HepG2 (cell line): ENCODE measurements around the gene SF3B6. TPM values are rescaled to one million over a fixed set of nuclear protein-coding genes. Genes with fewer than 3 reads are reported as not detected.

Experiments
- BHLHE40 ChIP-seq: IDR thresholded peaks from 2 replicates; pipeline ENCODE4 v1.6.1; 2011; ENCODE audit warnings: low read length, improper control_type of control experiment
- CBFB ChIP-seq: sonication (generic); formaldehyde crosslinking; IDR thresholded peaks from 2 replicates; pipeline ENCODE4 v1.4.0; 2020; ENCODE audit warnings: missing genetic modification reagents
- CHD2 ChIP-seq: IDR thresholded peaks from 2 replicates; pipeline ENCODE4 v1.6.1; 2011; ENCODE audit warnings: low read depth, low read length, improper control_type of control experiment
- FOXA3 ChIP-seq: IDR thresholded peaks from 2 replicates; pipeline ENCODE4 v1.6.1; 2016; ENCODE audit warnings: missing genetic modification reagents, missing compliant biosample characterization
- GFI1 ChIP-seq: sonication (generic); formaldehyde crosslinking; IDR thresholded peaks from 2 replicates; pipeline ENCODE4 v1.5.0; 2020; ENCODE audit warnings: missing genetic modification reagents, mild to moderate bottlenecking, borderline replicate concordance
- HNRNPUL1 ChIP-seq: fragments of 200-400 bp; formaldehyde crosslinking; IDR thresholded peaks from 2 replicates; pipeline ENCODE4 v1.6.1; 2017; ENCODE audit warnings: low read depth, mild to moderate bottlenecking, low read length, moderate library complexity
- POLR2G ChIP-seq: fragments of 200-400 bp; formaldehyde crosslinking; IDR thresholded peaks from 2 replicates; pipeline ENCODE4 v1.6.1; 2018; ENCODE audit warnings: mild to moderate bottlenecking, low read depth, low read length, moderate library complexity
- PRMT3 ChIP-seq: sonication (generic); formaldehyde crosslinking; IDR thresholded peaks from 2 replicates; pipeline ENCODE4 v1.8.1; 2022; ENCODE audit warnings: low read depth, mild to moderate bottlenecking, moderate library complexity, missing genetic modification reagents, borderline replicate concordance
- RAD21 ChIP-seq: fragments of 450-650 bp; formaldehyde crosslinking; IDR thresholded peaks from 2 replicates; pipeline ENCODE4 v1.5.0; 2020; ENCODE audit warnings: mild to moderate bottlenecking
- YY1 ChIP-seq: IDR thresholded peaks from 2 replicates; pipeline ENCODE4 v1.6.1; 2011; ENCODE audit warnings: low read length, low read depth, moderate library complexity, mild to moderate bottlenecking; ENCODE audit not compliant: insufficient read depth, insufficient replicate concordance
- ZFP36L1 ChIP-seq: sonication (generic); formaldehyde crosslinking; IDR thresholded peaks from 2 replicates; pipeline ENCODE4 v1.8.0; 2022; ENCODE audit warnings: mild to moderate bottlenecking, missing genetic modification reagents, moderate library complexity
- ZNF124 ChIP-seq: sonication (generic); formaldehyde crosslinking; IDR thresholded peaks from 2 replicates; pipeline ENCODE4 v1.4.0; 2020; ENCODE audit warnings: missing genetic modification reagents
- ZNF362 ChIP-seq: sonication (generic); formaldehyde crosslinking; IDR thresholded peaks from 2 replicates; pipeline ENCODE4 v1.4.0; 2020; ENCODE audit warnings: missing genetic modification reagents, mild to moderate bottlenecking, borderline replicate concordance
- ZNF749 ChIP-seq: sonication (generic); formaldehyde crosslinking; IDR thresholded peaks from 2 replicates; pipeline ENCODE4 v1.8.0; 2022; ENCODE audit warnings: mild to moderate bottlenecking, missing genetic modification reagents, moderate library complexity, borderline replicate concordance
- polyA plus RNA-seq, 8 experiments: library from polyadenylated mRNA; depleted of rRNA in 3 of 8; stranded (reverse) in 7 of 8; unstranded in 1 of 8; fragments of >200 nt; fragmentation: Illumina TruSeq in 4 of 8; extraction: Trizol in 4 of 8; gene quantifications; 2 replicates each; pipeline versions ENCODE4 v1.2.1 to v1.2.3, GENCODE V29; 2011 to 2016; ENCODE audit warnings: low read depth in 4 of 8, missing spikeins in 1 of 8, mixed read lengths in 1 of 8; ENCODE audit not compliant: insufficient read depth in 1 of 8
- total RNA-seq, 5 experiments: library from RNA; depleted of rRNA; stranded (reverse); fragments of >200 nt; fragmentation: Illumina TruSeq; extraction: Trizol; gene quantifications; 2 replicates each; pipeline ENCODE4 v1.2.3, GENCODE V29; 2016; ENCODE audit warnings: low read depth in 1 of 5
- TF ChIP-seq, protein P1 (sequence below): sonication (generic); formaldehyde crosslinking; IDR thresholded peaks from 2 replicates; pipeline ENCODE4 v1.4.0; 2020; ENCODE audit warnings: missing genetic modification reagents
- TF ChIP-seq, protein P2 (sequence below): sonication (generic); formaldehyde crosslinking; IDR thresholded peaks from 2 replicates; pipeline ENCODE4 v1.5.0; 2020; ENCODE audit warnings: mild to moderate bottlenecking, missing genetic modification reagents
- TF ChIP-seq, protein P3 (sequence below): sonication (generic); formaldehyde crosslinking; IDR thresholded peaks from 2 replicates; pipeline ENCODE4 v1.4.0; 2020; ENCODE audit warnings: mild to moderate bottlenecking, low read depth, missing genetic modification reagents
- TF ChIP-seq, protein P4 (sequence below): sonication (generic); formaldehyde crosslinking; IDR thresholded peaks from 2 replicates; pipeline ENCODE4 v1.5.0; 2020; ENCODE audit warnings: mild to moderate bottlenecking, missing genetic modification reagents

The SF3B6 gene
- total and polyA plus RNA-seq, 2 of the 13 experiments (the other 11 are each of a cell fraction or from before 2014, with no cell fraction given): 177 to 182 TPM

GRCh38 chr2:24022324-24022974, 53.7 kb downstream of the SF3B6 start (continued):
- TF ChIP-seq, protein P1, sequence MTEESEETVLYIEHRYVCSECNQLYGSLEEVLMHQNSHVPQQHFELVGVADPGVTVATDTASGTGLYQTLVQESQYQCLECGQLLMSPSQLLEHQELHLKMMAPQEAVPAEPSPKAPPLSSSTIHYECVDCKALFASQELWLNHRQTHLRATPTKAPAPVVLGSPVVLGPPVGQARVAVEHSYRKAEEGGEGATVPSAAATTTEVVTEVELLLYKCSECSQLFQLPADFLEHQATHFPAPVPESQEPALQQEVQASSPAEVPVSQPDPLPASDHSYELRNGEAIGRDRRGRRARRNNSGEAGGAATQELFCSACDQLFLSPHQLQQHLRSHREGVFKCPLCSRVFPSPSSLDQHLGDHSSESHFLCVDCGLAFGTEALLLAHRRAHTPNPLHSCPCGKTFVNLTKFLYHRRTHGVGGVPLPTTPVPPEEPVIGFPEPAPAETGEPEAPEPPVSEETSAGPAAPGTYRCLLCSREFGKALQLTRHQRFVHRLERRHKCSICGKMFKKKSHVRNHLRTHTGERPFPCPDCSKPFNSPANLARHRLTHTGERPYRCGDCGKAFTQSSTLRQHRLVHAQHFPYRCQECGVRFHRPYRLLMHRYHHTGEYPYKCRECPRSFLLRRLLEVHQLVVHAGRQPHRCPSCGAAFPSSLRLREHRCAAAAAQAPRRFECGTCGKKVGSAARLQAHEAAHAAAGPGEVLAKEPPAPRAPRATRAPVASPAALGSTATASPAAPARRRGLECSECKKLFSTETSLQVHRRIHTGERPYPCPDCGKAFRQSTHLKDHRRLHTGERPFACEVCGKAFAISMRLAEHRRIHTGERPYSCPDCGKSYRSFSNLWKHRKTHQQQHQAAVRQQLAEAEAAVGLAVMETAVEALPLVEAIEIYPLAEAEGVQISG (CRISPR knock-in tag): peak; percentile 86
- TF ChIP-seq ZNF362 (CRISPR knock-in tag) (no peak), YY1 (no peak), ZNF124 (CRISPR knock-in tag) (peak; percentile 55; the same call in 1 of the 2 replicates), CBFB (CRISPR knock-in tag) (peak; percentile 68), POLR2G (no peak), RAD21 (CRISPR knock-in tag) (no peak; the same call in none of the 2 replicates), ZFP36L1 (CRISPR knock-in tag) (no peak), BHLHE40 (0 out of 2 replicates have a peak, but pooled peaks have one; percentile 40), PRMT3 (CRISPR knock-in tag) (no peak), CHD2 (no peak), GFI1 (CRISPR knock-in tag) (peak; percentile 61; the same call in 1 of the 2 replicates), FOXA3 (CRISPR knock-in tag) (peak; percentile 68), ZNF749 (CRISPR knock-in tag) (no peak), HNRNPUL1 (no peak)
- TF ChIP-seq, protein P2, sequence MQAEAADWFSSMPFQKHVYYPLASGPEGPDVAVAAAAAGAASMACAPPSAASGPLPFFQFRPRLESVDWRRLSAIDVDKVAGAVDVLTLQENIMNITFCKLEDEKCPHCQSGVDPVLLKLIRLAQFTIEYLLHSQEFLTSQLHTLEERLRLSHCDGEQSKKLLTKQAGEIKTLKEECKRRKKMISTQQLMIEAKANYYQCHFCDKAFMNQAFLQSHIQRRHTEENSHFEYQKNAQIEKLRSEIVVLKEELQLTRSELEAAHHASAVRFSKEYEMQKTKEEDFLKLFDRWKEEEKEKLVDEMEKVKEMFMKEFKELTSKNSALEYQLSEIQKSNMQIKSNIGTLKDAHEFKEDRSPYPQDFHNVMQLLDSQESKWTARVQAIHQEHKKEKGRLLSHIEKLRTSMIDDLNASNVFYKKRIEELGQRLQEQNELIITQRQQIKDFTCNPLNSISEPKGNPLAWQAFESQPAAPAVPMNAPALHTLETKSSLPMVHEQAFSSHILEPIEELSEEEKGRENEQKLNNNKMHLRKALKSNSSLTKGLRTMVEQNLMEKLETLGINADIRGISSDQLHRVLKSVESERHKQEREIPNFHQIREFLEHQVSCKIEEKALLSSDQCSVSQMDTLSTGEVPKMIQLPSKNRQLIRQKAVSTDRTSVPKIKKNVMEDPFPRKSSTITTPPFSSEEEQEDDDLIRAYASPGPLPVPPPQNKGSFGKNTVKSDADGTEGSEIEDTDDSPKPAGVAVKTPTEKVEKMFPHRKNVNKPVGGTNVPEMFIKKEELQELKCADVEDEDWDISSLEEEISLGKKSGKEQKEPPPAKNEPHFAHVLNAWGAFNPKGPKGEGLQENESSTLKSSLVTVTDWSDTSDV (CRISPR knock-in tag): peak; percentile 57; the same call in 1 of the 2 replicates
- TF ChIP-seq, protein P3, sequence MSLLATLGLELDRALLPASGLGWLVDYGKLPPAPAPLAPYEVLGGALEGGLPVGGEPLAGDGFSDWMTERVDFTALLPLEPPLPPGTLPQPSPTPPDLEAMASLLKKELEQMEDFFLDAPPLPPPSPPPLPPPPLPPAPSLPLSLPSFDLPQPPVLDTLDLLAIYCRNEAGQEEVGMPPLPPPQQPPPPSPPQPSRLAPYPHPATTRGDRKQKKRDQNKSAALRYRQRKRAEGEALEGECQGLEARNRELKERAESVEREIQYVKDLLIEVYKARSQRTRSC (CRISPR knock-in tag): no peak
- TF ChIP-seq, protein P4, sequence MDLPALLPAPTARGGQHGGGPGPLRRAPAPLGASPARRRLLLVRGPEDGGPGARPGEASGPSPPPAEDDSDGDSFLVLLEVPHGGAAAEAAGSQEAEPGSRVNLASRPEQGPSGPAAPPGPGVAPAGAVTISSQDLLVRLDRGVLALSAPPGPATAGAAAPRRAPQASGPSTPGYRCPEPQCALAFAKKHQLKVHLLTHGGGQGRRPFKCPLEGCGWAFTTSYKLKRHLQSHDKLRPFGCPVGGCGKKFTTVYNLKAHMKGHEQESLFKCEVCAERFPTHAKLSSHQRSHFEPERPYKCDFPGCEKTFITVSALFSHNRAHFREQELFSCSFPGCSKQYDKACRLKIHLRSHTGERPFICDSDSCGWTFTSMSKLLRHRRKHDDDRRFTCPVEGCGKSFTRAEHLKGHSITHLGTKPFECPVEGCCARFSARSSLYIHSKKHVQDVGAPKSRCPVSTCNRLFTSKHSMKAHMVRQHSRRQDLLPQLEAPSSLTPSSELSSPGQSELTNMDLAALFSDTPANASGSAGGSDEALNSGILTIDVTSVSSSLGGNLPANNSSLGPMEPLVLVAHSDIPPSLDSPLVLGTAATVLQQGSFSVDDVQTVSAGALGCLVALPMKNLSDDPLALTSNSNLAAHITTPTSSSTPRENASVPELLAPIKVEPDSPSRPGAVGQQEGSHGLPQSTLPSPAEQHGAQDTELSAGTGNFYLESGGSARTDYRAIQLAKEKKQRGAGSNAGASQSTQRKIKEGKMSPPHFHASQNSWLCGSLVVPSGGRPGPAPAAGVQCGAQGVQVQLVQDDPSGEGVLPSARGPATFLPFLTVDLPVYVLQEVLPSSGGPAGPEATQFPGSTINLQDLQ (CRISPR knock-in tag): no peak
